Measurements from ENCODE around the gene RAD9B. TPM values are rescaled to one million over a fixed set of nuclear protein-coding genes. Genes with fewer than 3 reads are reported as not detected.

RAD9B gene
- total and polyA plus RNA-seq, 9 of the 15 experiments (the other 6 are each of a cell fraction or from before 2014, with no cell fraction given), result 0.05 to 0.83 (median 0.32) TPM

GRCh38 chr12:110498984-110499706, 3.0 kb upstream of the RAD9B start (continued):
- TF ChIP-seq NCOR1 (IDR thresholded peaks at IDR 0.05) (no peak), U2AF2 (optimal IDR thresholded peaks at IDR 0.05; ENCODE audit: low read depth, low read length) (no peak), ARID3B (CRISPR knock-in tag; IDR thresholded peaks at IDR 0.05; ENCODE audit: borderline replicate concordance) (no peak), ZFP91 (CRISPR knock-in tag; IDR thresholded peaks at IDR 0.05) (no peak), AFF4 (CRISPR knock-in tag; IDR thresholded peaks at IDR 0.05) (no peak), SIX5 (IDR thresholded peaks at IDR 0.05; ENCODE audit: borderline replicate concordance in 1 of 2, insufficient read depth in 1 of 2, low read depth in 1 of 2, low read length in 2 of 2) (no peak), USF2 (CRISPR knock-in tag; IDR thresholded peaks at IDR 0.05) (no peak), PRDM10 (IDR thresholded peaks at IDR 0.05; ENCODE audit: partially characterized antibody) (no peak), NCOA4 (IDR thresholded peaks at IDR 0.05; ENCODE audit: partially characterized antibody) (no peak), ZBTB5 (IDR thresholded peaks at IDR 0.05) (no peak), KLF16 (IDR thresholded peaks at IDR 0.05) (no peak), PHF20 (IDR thresholded peaks at IDR 0.05; ENCODE audit: partially characterized antibody) (no peak)

Data from K562 (cell line).